Immature natural killer cell (primary cell): ENCODE data around the gene ZDHHC7. TPM values are rescaled to one million over a fixed set of nuclear protein-coding genes. Genes with fewer than 3 reads are reported as not detected.

Experiments
- DNase-seq, 3 donors: peaks; one replicate each; pipeline ENCODE4 v3.0.0; 2022; ENCODE audit warnings: mixed read lengths in 1 of 3
- H3K27ac Mint-ChIP-seq, 6 donors: one replicate each; pipeline ENCODE4 v1.8.0; 2020; ENCODE audit warnings: mixed read lengths in 6 of 6, mild to moderate bottlenecking in 5 of 6, inconsistent platforms in 4 of 6, moderate library complexity in 3 of 6
- H3K27me3 Mint-ChIP-seq, 3 donors: one replicate each; pipeline ENCODE4 v1.8.0; 2020 to 2021; ENCODE audit warnings: low read depth in 3 of 3, mild to moderate bottlenecking in 3 of 3, mixed read lengths in 3 of 3, moderate library complexity in 3 of 3, inconsistent platforms in 1 of 3
- H3K36me3 Mint-ChIP-seq, 3 donors: one replicate each; pipeline ENCODE4 v1.8.0; 2020; ENCODE audit warnings: mixed read lengths in 3 of 3, inconsistent platforms in 2 of 3, mild to moderate bottlenecking in 2 of 3
- H3K4me1 Mint-ChIP-seq, 2 donors: one replicate each; pipeline ENCODE4 v1.8.0; 2020; ENCODE audit warnings: inconsistent platforms in 2 of 2, mild to moderate bottlenecking in 2 of 2, mixed read lengths in 2 of 2, moderate library complexity in 1 of 2
- H3K4me3 Mint-ChIP-seq, 5 donors: one replicate each; pipeline ENCODE4 v1.8.0; 2020; ENCODE audit warnings: mild to moderate bottlenecking in 5 of 5, mixed read lengths in 5 of 5, inconsistent platforms in 3 of 5, moderate library complexity in 3 of 5
- H3K9me3 Mint-ChIP-seq, 6 donors: one replicate each; pipeline ENCODE4 v1.8.0; 2020; ENCODE audit warnings: mild to moderate bottlenecking in 6 of 6, mixed read lengths in 6 of 6, inconsistent platforms in 4 of 6, moderate library complexity in 3 of 6
- polyA plus RNA-seq, 3 donors: library from polyadenylated mRNA; unstranded; fragments of 300-500 nt; fragmentation: Illumina TruSeq; gene quantifications; one replicate each; pipeline ENCODE4 v1.2.3, GENCODE V29; 2021

Gene ZDHHC7
- polyA plus RNA-seq, 3 donors from 2014 or later, result 28.2 to 46.6 (median 37.2) TPM

GRCh38 chr16:85025781-85026653 is 14.7 kb upstream of the ZDHHC7 start:
- H3K27me3 Mint-ChIP-seq, result peaks cover 6 to 16% (median 14%) of the 10 kb centered on the region in 3 donors
- H3K36me3 Mint-ChIP-seq, result no peaks in the 10 kb centered on the region
- no peaks in the 10 kb centered on the region for H3K9me3 Mint-ChIP-seq
- DNase-seq, result no peak
- H3K4me3 Mint-ChIP-seq, result peak overlapping the region; percentile 78 to 94 (median 90)
- H3K27ac Mint-ChIP-seq, result peak overlapping the region in 5 of 6 donors; percentile 26 to 81 (median 61)
- peaks cover 35 to 36% of the 10 kb centered on the region in 2 donors for H3K4me1 Mint-ChIP-seq

- DNase-seq, result no peak
- no peaks in the 10 kb centered on the region for H3K9me3 Mint-ChIP-seq
- peaks cover 0 to 4% (median under 1%) of the 10 kb centered on the region in 3 donors for H3K27me3 Mint-ChIP-seq
- no peak overlapping the region for H3K4me3 Mint-ChIP-seq
- H3K4me1 Mint-ChIP-seq, result peaks cover 6 to 12% of the 10 kb centered on the region in 2 donors
- no peak overlapping the region for H3K27ac Mint-ChIP-seq
- H3K36me3 Mint-ChIP-seq, result no peaks in the 10 kb centered on the region
Measured at GRCh38 chr16:85019659-85020245, 8.4 kb upstream of the ZDHHC7 start.

GRCh38 chr16:85018529-85019236 is 7.3 kb upstream of the ZDHHC7 start:
- Mint-ChIP-seq H3K4me1 (peaks cover 6 to 12% of the 10 kb centered on the region in 2 donors), H3K4me3 (no peak overlapping the region), H3K9me3 (no peaks in the 10 kb centered on the region), H3K36me3 (no peaks in the 10 kb centered on the region), H3K27me3 (peaks cover 0 to 5% (median 4%) of the 10 kb centered on the region in 3 donors), H3K27ac (peak overlapping the region in 1 of 6 donors; percentile 4)
- DNase-seq, result no peak

- Mint-ChIP-seq H3K4me1 (peaks cover 6 to 12% of the 10 kb centered on the region in 2 donors), H3K27me3 (peaks cover 0 to 5% (median 4%) of the 10 kb centered on the region in 3 donors), H3K4me3 (no peak overlapping the region), H3K9me3 (no peaks in the 10 kb centered on the region), H3K27ac (peak overlapping the region in 1 of 6 donors; percentile 43), H3K36me3 (no peaks in the 10 kb centered on the region)
- DNase-seq, result no peak
Measured at GRCh38 chr16:85017633-85018032, 6.3 kb upstream of the ZDHHC7 start.

- H3K27me3 Mint-ChIP-seq, result peaks cover 2 to 6% (median 5%) of the 10 kb centered on the region in 3 donors
- peaks cover 8 to 12% of the 10 kb centered on the region in 2 donors for H3K4me1 Mint-ChIP-seq
- no peaks in the 10 kb centered on the region for H3K36me3 Mint-ChIP-seq
- peak overlapping the region in 1 of 5 donors; percentile 21 for H3K4me3 Mint-ChIP-seq
- H3K9me3 Mint-ChIP-seq, result no peaks in the 10 kb centered on the region
- H3K27ac Mint-ChIP-seq, result peak overlapping the region in 1 of 6 donors; percentile 43
- no peak for DNase-seq
Measured at GRCh38 chr16:85017151-85017550, 5.8 kb upstream of the ZDHHC7 start.

- no peaks in the 10 kb centered on the region for H3K9me3 Mint-ChIP-seq
- DNase-seq, result no peak
- peaks cover 0 to 3% (median 0%) of the 10 kb centered on the region in 3 donors for H3K36me3 Mint-ChIP-seq
- peaks cover 12 to 13% (median 13%) of the 10 kb centered on the region in 3 donors for H3K27me3 Mint-ChIP-seq
- H3K27ac Mint-ChIP-seq, result no peak overlapping the region
- peaks cover 17 to 22% of the 10 kb centered on the region in 2 donors for H3K4me1 Mint-ChIP-seq
- H3K4me3 Mint-ChIP-seq, result no peak overlapping the region
Measured at GRCh38 chr16:85015481-85016187, 4.3 kb upstream of the ZDHHC7 start.

- peaks cover 12 to 19% (median 13%) of the 10 kb centered on the region in 3 donors for H3K27me3 Mint-ChIP-seq
- no peak overlapping the region for H3K4me3 Mint-ChIP-seq
- H3K27ac Mint-ChIP-seq, result peak overlapping the region in 1 of 6 donors; percentile 2
- no peak for DNase-seq
- H3K36me3 Mint-ChIP-seq, result peaks cover 0 to 3% (median 0%) of the 10 kb centered on the region in 3 donors
- H3K4me1 Mint-ChIP-seq, result peaks cover 28 to 32% of the 10 kb centered on the region in 2 donors
- H3K9me3 Mint-ChIP-seq, result no peaks in the 10 kb centered on the region
Measured at GRCh38 chr16:85014311-85014710, 3.0 kb upstream of the ZDHHC7 start.

- Mint-ChIP-seq H3K4me3 (peak overlapping the region; percentile 93 to 98 (median 95)), H3K27me3 (peaks cover 12 to 19% (median 13%) of the 10 kb centered on the region in 3 donors), H3K27ac (peak overlapping the region; percentile 96 to 100 (median 98)), H3K36me3 (peaks cover under 1 to 3% (median under 1%) of the 10 kb centered on the region in 3 donors), H3K4me1 (peaks cover 43 to 46% of the 10 kb centered on the region in 2 donors), H3K9me3 (no peaks in the 10 kb centered on the region)
- DNase-seq, result no peak
Measured at GRCh38 chr16:85011846-85012284, 530 bp upstream of the ZDHHC7 start.

GRCh38 chr16:85010446-85010930 is 847 bp downstream of the ZDHHC7 start:
- Mint-ChIP-seq H3K9me3 (no peaks in the 10 kb centered on the region), H3K27me3 (peaks cover 12 to 19% (median 13%) of the 10 kb centered on the region in 3 donors), H3K4me3 (peak overlapping the region; percentile 96 to 100 (median 99)), H3K27ac (peak overlapping the region; percentile 98 to 100 (median 100)), H3K4me1 (peaks cover 47 to 51% of the 10 kb centered on the region in 2 donors), H3K36me3 (peaks cover 3 to 4% (median 3%) of the 10 kb centered on the region in 3 donors)
- DNase-seq, result no peak

GRCh38 chr16:85008271-85008670 is 3.1 kb downstream of the ZDHHC7 start:
- Mint-ChIP-seq H3K4me1 (peaks cover 67 to 74% of the 10 kb centered on the region in 2 donors), H3K4me3 (no peak overlapping the region), H3K27ac (peak overlapping the region in 2 of 6 donors; percentile 29)

GRCh38 chr16:85007496-85008214 is 3.7 kb downstream of the ZDHHC7 start:
- peaks cover 3 to 4% (median 3%) of the 10 kb centered on the region in 3 donors for H3K36me3 Mint-ChIP-seq
- peaks cover 7 to 19% (median 17%) of the 10 kb centered on the region in 3 donors for H3K27me3 Mint-ChIP-seq
- peak overlapping the region in 3 of 6 donors; percentile 29 to 79 (median 39) for H3K27ac Mint-ChIP-seq
- no peak overlapping the region for H3K4me3 Mint-ChIP-seq
- DNase-seq, result no peak
- H3K4me1 Mint-ChIP-seq, result peaks cover 73 to 80% of the 10 kb centered on the region in 2 donors
- no peaks in the 10 kb centered on the region for H3K9me3 Mint-ChIP-seq

More at GRCh38 chr16:85008271-85008670, 3.1 kb downstream of the ZDHHC7 start:
- Mint-ChIP-seq H3K9me3 (no peaks in the 10 kb centered on the region), H3K36me3 (peaks cover 3 to 4% (median 3%) of the 10 kb centered on the region in 3 donors), H3K27me3 (peaks cover 7 to 19% (median 17%) of the 10 kb centered on the region in 3 donors)
- DNase-seq, result no peak

GRCh38 chr16:85006639-85007038 is 4.7 kb downstream of the ZDHHC7 start:
- H3K9me3 Mint-ChIP-seq, result no peaks in the 10 kb centered on the region
- DNase-seq, result no peak
- H3K27ac Mint-ChIP-seq, result peak overlapping the region in 2 of 6 donors; percentile 30 to 79
- peaks cover 75 to 86% of the 10 kb centered on the region in 2 donors for H3K4me1 Mint-ChIP-seq
- H3K36me3 Mint-ChIP-seq, result peaks cover 3 to 8% (median 4%) of the 10 kb centered on the region in 3 donors
- peaks cover 6 to 13% (median 12%) of the 10 kb centered on the region in 3 donors for H3K27me3 Mint-ChIP-seq
- no peak overlapping the region for H3K4me3 Mint-ChIP-seq
